ENCODE measurements around the gene TRIM10.

TRIM10 gene

DNA sequence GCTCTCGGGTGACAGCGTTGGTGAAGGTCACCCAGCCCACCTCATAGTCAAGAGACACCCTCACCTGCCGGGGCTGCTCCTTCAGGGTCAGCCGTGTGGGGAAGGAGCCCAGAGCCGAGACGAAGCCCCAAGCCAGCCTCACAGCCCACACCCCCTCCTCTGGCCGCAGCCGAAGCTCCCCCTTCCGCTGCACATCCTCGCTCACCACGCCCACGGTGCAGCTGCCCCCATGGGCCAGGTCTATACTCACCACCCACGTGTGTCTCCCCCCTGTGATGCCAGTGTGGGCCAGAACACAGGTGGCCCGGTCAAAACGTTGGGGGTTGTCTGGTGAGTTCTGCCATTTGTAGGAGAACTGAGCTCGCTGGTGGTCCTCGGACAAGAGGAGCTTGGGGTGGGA lies 7.0 kb downstream of the TRIM10 start:
- peaks cover 3% of the 10 kb centered on the region for H3K4me1 ChIP-seq (ENCODE audit: low read depth, poor library complexity, severe bottlenecking)
- no peaks in the 10 kb centered on the region for H3K36me3 ChIP-seq (ENCODE audit: insufficient read depth)
- no peaks in the 10 kb centered on the region for H3K27me3 ChIP-seq (ENCODE audit: insufficient read depth, low read depth)
- no peak overlapping the region for H3K9ac ChIP-seq
- H4K20me1 ChIP-seq (ENCODE audit: insufficient read depth), result no peaks in the 10 kb centered on the region
- TF ChIP-seq, protein P1, sequence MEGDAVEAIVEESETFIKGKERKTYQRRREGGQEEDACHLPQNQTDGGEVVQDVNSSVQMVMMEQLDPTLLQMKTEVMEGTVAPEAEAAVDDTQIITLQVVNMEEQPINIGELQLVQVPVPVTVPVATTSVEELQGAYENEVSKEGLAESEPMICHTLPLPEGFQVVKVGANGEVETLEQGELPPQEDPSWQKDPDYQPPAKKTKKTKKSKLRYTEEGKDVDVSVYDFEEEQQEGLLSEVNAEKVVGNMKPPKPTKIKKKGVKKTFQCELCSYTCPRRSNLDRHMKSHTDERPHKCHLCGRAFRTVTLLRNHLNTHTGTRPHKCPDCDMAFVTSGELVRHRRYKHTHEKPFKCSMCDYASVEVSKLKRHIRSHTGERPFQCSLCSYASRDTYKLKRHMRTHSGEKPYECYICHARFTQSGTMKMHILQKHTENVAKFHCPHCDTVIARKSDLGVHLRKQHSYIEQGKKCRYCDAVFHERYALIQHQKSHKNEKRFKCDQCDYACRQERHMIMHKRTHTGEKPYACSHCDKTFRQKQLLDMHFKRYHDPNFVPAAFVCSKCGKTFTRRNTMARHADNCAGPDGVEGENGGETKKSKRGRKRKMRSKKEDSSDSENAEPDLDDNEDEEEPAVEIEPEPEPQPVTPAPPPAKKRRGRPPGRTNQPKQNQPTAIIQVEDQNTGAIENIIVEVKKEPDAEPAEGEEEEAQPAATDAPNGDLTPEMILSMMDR (conservative IDR thresholded peaks at IDR 0.05; ENCODE audit: low read depth, low read length), result no peak
- H2AFZ ChIP-seq (ENCODE audit: low read depth), result no peak overlapping the region
- H3K4me3 ChIP-seq (IDR thresholded peaks at IDR 0.05; ENCODE audit: insufficient read depth, low read depth, low read length), result no peak overlapping the region
- no peak overlapping the region for H3K27ac ChIP-seq
- no peaks in the 10 kb centered on the region for H3K79me2 ChIP-seq (ENCODE audit: insufficient read depth, low read depth)
- H3K4me2 ChIP-seq, result no peak overlapping the region

DNA sequence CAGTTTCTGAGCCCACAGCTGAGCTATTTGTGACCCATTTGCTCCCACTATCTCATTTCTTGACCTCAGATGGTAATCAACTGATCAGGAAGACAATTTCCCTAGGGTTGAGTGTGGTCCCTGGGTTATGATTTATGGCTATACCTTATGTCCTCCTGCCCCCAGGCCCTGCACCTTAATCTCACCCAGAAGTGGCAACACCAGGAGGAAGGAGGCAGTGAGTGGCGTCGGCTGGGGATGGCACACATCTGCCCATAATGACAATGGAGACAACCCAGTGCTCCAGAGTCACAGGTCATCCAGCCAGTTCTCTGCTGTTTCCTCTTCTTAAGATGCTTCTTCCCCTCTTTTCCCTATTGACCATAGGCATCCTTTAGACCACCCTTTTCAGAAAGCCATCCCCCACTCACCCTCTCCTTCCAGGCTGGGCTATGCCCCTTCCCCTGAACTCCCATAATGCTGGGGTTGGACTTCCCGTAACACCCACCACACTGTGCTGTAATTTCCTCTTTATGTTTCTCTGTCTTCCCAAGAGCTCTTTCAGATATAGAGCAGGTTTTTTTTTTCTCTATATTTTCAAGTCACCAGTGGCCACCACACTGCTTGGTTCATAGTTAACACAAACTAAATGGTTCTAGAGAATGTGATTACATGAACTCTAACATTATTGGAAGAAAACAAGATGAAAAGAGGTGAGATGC lies 8.0 kb downstream of the TRIM10 start:
- peaks cover 4% of the 10 kb centered on the region for H3K4me1 ChIP-seq (ENCODE audit: low read depth, poor library complexity, severe bottlenecking)
- no peak overlapping the region for H3K27ac ChIP-seq
- H3K4me2 ChIP-seq, result no peak overlapping the region
- no peaks in the 10 kb centered on the region for H4K20me1 ChIP-seq (ENCODE audit: insufficient read depth)
- no peak overlapping the region for H3K4me3 ChIP-seq (IDR thresholded peaks at IDR 0.05; ENCODE audit: insufficient read depth, low read depth, low read length)
- TF ChIP-seq, protein P1 (conservative IDR thresholded peaks at IDR 0.05; ENCODE audit: low read depth, low read length), result no peak
- no peak overlapping the region for H2AFZ ChIP-seq (ENCODE audit: low read depth)
- H3K9ac ChIP-seq, result no peak overlapping the region
- H3K27me3 ChIP-seq (ENCODE audit: insufficient read depth, low read depth), result no peaks in the 10 kb centered on the region
- no peaks in the 10 kb centered on the region for H3K79me2 ChIP-seq (ENCODE audit: insufficient read depth, low read depth)
- no peaks in the 10 kb centered on the region for H3K36me3 ChIP-seq (ENCODE audit: insufficient read depth)

DNA sequence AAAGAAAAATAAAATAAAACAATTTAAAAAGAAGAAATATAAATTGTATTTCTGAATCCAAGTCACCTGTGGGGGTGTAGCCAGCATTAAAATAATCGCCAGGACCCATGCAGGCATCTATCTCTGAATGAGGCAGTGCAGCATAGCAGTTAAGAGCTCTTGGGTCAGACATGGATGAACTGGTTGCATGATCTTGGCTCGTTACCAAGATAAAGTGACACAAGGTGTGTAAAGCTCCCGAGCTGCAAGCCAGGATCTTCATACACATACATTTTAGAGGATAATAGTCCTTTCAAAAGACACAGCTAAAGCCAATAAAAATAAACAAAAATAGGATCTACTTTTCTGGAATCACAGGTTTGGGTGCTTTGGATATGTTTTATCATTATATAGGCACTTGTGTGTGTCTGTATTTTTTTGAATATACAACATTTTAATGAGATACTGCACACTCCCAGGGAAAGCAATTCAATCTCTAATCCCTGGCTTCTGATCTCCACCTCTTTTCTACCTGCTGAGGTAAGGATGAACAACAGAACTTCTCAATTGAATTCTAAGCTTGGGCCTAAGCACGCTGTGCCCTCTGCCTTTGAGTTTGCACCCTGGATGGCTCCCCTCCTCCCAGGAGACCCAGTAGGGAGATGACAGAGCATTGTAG lies 8.9 kb downstream of the TRIM10 start:
- Histone ChIP-seq H3K27me3 (ENCODE audit: insufficient read depth, low read depth) (no peaks in the 10 kb centered on the region), H3K27ac (no peak overlapping the region), H3K4me2 (no peak overlapping the region), H3K79me2 (ENCODE audit: insufficient read depth, low read depth) (no peaks in the 10 kb centered on the region), H3K9ac (no peak overlapping the region), H3K36me3 (ENCODE audit: insufficient read depth) (no peaks in the 10 kb centered on the region), H3K4me3 (IDR thresholded peaks at IDR 0.05; ENCODE audit: insufficient read depth, low read depth, low read length) (no peak overlapping the region), H4K20me1 (ENCODE audit: insufficient read depth) (no peaks in the 10 kb centered on the region), H2AFZ (ENCODE audit: low read depth) (no peak overlapping the region), H3K4me1 (ENCODE audit: low read depth, poor library complexity, severe bottlenecking) (peaks cover 13% of the 10 kb centered on the region)
- TF ChIP-seq, protein P1 (conservative IDR thresholded peaks at IDR 0.05; ENCODE audit: low read depth, low read length), result no peak

DNA sequence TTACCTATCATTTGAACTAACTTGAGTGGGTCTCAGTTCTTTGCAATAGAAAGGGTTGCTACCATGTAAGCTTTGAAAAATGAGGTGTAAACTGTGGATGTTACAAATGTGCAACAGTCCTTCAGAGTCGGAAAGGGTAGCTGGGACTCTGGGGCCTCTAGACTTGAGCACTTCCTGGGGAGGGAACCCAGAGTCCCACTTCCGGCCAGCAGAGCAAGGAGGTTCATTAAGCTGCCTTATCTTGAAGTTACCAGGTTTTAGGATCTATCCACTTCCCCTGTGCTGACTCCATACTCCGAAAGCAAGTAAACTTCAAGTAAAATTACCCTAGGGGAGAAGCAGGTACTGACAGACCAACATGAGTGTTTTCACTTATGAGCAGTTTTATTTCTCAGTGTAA lies 9.4 kb downstream of the TRIM10 start:
- TF ChIP-seq, protein P1 (conservative IDR thresholded peaks at IDR 0.05; ENCODE audit: low read depth, low read length), result no peak
- no peak overlapping the region for H2AFZ ChIP-seq (ENCODE audit: low read depth)
- no peaks in the 10 kb centered on the region for H4K20me1 ChIP-seq (ENCODE audit: insufficient read depth)
- no peaks in the 10 kb centered on the region for H3K79me2 ChIP-seq (ENCODE audit: insufficient read depth, low read depth)
- H3K27ac ChIP-seq, result no peak overlapping the region
- H3K36me3 ChIP-seq (ENCODE audit: insufficient read depth), result no peaks in the 10 kb centered on the region
- no peak overlapping the region for H3K9ac ChIP-seq
- no peak overlapping the region for H3K4me3 ChIP-seq (IDR thresholded peaks at IDR 0.05; ENCODE audit: insufficient read depth, low read depth, low read length)
- no peaks in the 10 kb centered on the region for H3K27me3 ChIP-seq (ENCODE audit: insufficient read depth, low read depth)
- peaks cover 16% of the 10 kb centered on the region for H3K4me1 ChIP-seq (ENCODE audit: low read depth, poor library complexity, severe bottlenecking)
- H3K4me2 ChIP-seq, result no peak overlapping the region

Data from KMS-11 (cell line).